HG03354 (cell line): ENCODE data around the gene ENGASE.
"Not testable (repeated sequence)": the region's sequence is repeated elsewhere in the genome, so short reads cannot be mapped to it uniquely, and the experiment has no call there.

Source experiments
- ATAC-seq: cut with Tn5 transposase; IDR thresholded peaks from one replicate; pipeline ENCODE4 v1.9.1; 2021; ENCODE audit warnings: mild to moderate bottlenecking; ENCODE audit not compliant: unreplicated experiment, poor library complexity, severe bottlenecking

Gene ENGASE

GRCh38 chr17:79074649-79075445 lies at the start of gene ENGASE:
Gene ENGASE (plus strand): TSS chr17:79074824. CDS start chr17:79074945, 121 bp downstream.
- ATAC-seq = peak; percentile 91

- ATAC-seq = no peak
Measured at GRCh38 chr17:79024901-79025737, 49.5 kb upstream of the ENGASE start.

- ATAC-seq = no peak
Measured at GRCh38 chr17:79026376-79027273, 48.0 kb upstream of the ENGASE start.

- ATAC-seq = no peak
Measured at GRCh38 chr17:79027274-79027924, 47.2 kb upstream of the ENGASE start.

- ATAC-seq = no peak
Measured at GRCh38 chr17:79027925-79028491, 46.6 kb upstream of the ENGASE start.

GRCh38 chr17:79028496-79029326 lies 45.9 kb upstream of the ENGASE start:
- no peak for ATAC-seq

GRCh38 chr17:79029327-79030009 lies 45.2 kb upstream of the ENGASE start:
- ATAC-seq = no peak

- not testable (repeated sequence) for ATAC-seq
Measured at GRCh38 chr17:79030636-79031035, 44.0 kb upstream of the ENGASE start.

- ATAC-seq = no peak
Measured at GRCh38 chr17:79031996-79032875, 42.4 kb upstream of the ENGASE start.

GRCh38 chr17:79033046-79033616 lies 41.5 kb upstream of the ENGASE start:
- no peak for ATAC-seq

GRCh38 chr17:79033741-79034501 lies 40.7 kb upstream of the ENGASE start:
- no peak for ATAC-seq

GRCh38 chr17:79034931-79035485 lies 39.6 kb upstream of the ENGASE start:
- ATAC-seq = no peak

- ATAC-seq = no peak
Measured at GRCh38 chr17:79035686-79036085, 38.9 kb upstream of the ENGASE start.

- no peak for ATAC-seq
Measured at GRCh38 chr17:79036181-79036580, 38.4 kb upstream of the ENGASE start.

GRCh38 chr17:79036596-79036995 lies 38.0 kb upstream of the ENGASE start:
- no peak for ATAC-seq
